HG03439 (cell line): ENCODE measurements around the gene PSMC2.

Experiments
- ATAC-seq: cut with Tn5 transposase; IDR thresholded peaks from one replicate; pipeline ENCODE4 v1.9.1; 2021; ENCODE audit warnings: mild to moderate bottlenecking, moderate library complexity; ENCODE audit not compliant: unreplicated experiment

Gene PSMC2

GRCh38 chr7:103347507-103348267 lies at the start of gene PSMC2:
TSS of gene PSMC2 (plus strand) at chr7:103347643. CDS start at chr7:103347712, 69 bp downstream.
- peak; percentile 75 for ATAC-seq

- ATAC-seq: peak; percentile 15
These were observed 49.6 kb upstream of the PSMC2 start for GRCh38 chr7:103297837-103298179.

GRCh38 chr7:103299660-103300059 lies 47.8 kb upstream of the PSMC2 start:
- ATAC-seq: no peak

GRCh38 chr7:103301441-103301840 lies 46.0 kb upstream of the PSMC2 start:
- no peak for ATAC-seq

- no peak for ATAC-seq
These were observed 39.8 kb upstream of the PSMC2 start for GRCh38 chr7:103307503-103308231.

GRCh38 chr7:103314852-103315251 lies 32.6 kb upstream of the PSMC2 start:
- no peak for ATAC-seq

GRCh38 chr7:103316380-103316941 lies 31.0 kb upstream of the PSMC2 start:
- ATAC-seq: no peak

- no peak for ATAC-seq
These were observed 30.4 kb upstream of the PSMC2 start for GRCh38 chr7:103317009-103317408.

- no peak for ATAC-seq
These were observed 21.7 kb upstream of the PSMC2 start for GRCh38 chr7:103325744-103326143.

- no peak for ATAC-seq
These were observed 10.7 kb upstream of the PSMC2 start for GRCh38 chr7:103336761-103337160.

GRCh38 chr7:103338864-103339263 lies 8.6 kb upstream of the PSMC2 start:
- ATAC-seq: no peak

GRCh38 chr7:103341466-103341865 lies 6.0 kb upstream of the PSMC2 start:
- no peak for ATAC-seq

GRCh38 chr7:103343332-103343731 lies 4.1 kb upstream of the PSMC2 start:
- ATAC-seq: no peak

GRCh38 chr7:103343758-103344452 lies 3.5 kb upstream of the PSMC2 start:
- ATAC-seq: peak; percentile 6

GRCh38 chr7:103344453-103345149 lies 2.8 kb upstream of the PSMC2 start, which contains the start of gene DNAJC2:
TSS of gene DNAJC2 (minus strand) at chr7:103344767. CDS start at chr7:103344622, 145 bp downstream.
- peak; percentile 79 for ATAC-seq

GRCh38 chr7:103346396-103346795 lies 1.0 kb upstream of the PSMC2 start:
- ATAC-seq: no peak

GRCh38 chr7:103348452-103348851 lies 1.0 kb downstream of the PSMC2 start:
- ATAC-seq: no peak

GRCh38 chr7:103348959-103349358 lies 1.5 kb downstream of the PSMC2 start:
- ATAC-seq: no peak

- no peak for ATAC-seq
These were observed 2.4 kb downstream of the PSMC2 start for GRCh38 chr7:103349805-103350204.

GRCh38 chr7:103369432-103369831 lies 22.0 kb downstream of the PSMC2 start:
- no peak for ATAC-seq
